ENCODE data around the gene OR10A3.
A peak's percentile ranks its signal among the peaks of the same experiment; 100 is the strongest.
"Not testable (repeated sequence)": the region's sequence is repeated elsewhere in the genome, so short reads cannot be mapped to it uniquely, and the experiment has no call there.

DNA sequence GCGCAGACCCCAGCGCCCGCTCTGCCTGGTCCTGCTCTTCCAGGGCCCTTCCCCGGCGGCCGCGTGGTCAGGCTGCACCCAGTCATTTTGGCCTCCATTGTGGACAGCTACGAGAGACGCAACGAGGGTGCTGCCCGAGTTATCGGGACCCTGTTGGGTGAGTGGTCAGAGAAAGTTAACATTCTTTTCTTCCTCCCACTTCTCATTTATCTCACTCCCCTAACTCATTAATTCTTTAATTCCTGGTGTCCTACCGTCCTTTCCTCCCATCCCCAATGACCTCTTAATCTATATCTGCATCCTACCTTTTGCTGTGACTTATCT is 46.0 kb upstream of the OR10A3 start:
- TF ChIP-seq, protein P1, sequence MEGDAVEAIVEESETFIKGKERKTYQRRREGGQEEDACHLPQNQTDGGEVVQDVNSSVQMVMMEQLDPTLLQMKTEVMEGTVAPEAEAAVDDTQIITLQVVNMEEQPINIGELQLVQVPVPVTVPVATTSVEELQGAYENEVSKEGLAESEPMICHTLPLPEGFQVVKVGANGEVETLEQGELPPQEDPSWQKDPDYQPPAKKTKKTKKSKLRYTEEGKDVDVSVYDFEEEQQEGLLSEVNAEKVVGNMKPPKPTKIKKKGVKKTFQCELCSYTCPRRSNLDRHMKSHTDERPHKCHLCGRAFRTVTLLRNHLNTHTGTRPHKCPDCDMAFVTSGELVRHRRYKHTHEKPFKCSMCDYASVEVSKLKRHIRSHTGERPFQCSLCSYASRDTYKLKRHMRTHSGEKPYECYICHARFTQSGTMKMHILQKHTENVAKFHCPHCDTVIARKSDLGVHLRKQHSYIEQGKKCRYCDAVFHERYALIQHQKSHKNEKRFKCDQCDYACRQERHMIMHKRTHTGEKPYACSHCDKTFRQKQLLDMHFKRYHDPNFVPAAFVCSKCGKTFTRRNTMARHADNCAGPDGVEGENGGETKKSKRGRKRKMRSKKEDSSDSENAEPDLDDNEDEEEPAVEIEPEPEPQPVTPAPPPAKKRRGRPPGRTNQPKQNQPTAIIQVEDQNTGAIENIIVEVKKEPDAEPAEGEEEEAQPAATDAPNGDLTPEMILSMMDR (conservative IDR thresholded peaks at IDR 0.05), result not testable (repeated sequence)
- TF ChIP-seq ZFX (IDR thresholded peaks at IDR 0.05), result 0 out of 2 replicates have a peak, but pooled peaks have one; percentile 40

Measured in C4-2B (cell line).